Right atrium auricular region (tissue), 2 donors: ENCODE results near the gene CNNM2. TPM values are rescaled to one million over a fixed set of nuclear protein-coding genes. Genes with fewer than 3 reads are reported as not detected.
"Not testable (repeated sequence)": the region's sequence is repeated elsewhere in the genome, so short reads cannot be mapped to it uniquely, and the experiment has no call there.

ENCODE experiments used
- DNase-seq: peaks from one replicate; pipeline ENCODE4 v3.0.0-alpha.2; 2019; ENCODE audit warnings: low spot score
- H3K27ac ChIP-seq, 2 donors: fragments of 200-600 bp; sonication (generic); 1 replicate in 1 of 2; 2 replicates in 1 of 2; pipeline ENCODE4 v1.5.1; 2016 to 2019
- H3K27me3 ChIP-seq, 2 donors: fragments of 200-600 bp; sonication (generic); one replicate each; pipeline versions ENCODE4 v1.5.1 to v1.6.0; 2017 to 2019
- H3K36me3 ChIP-seq: fragments of 200-600 bp; sonication (generic); one replicate; pipeline ENCODE4 v1.5.1; 2016
- H3K4me1 ChIP-seq, 2 donors: fragments of 200-600 bp; sonication (generic); one replicate each; pipeline versions ENCODE4 v1.5.1 to v1.6.0; 2017 to 2019
- H3K4me3 ChIP-seq, 2 donors: fragments of 200-600 bp; sonication (generic); 1 replicate in 1 of 2; 2 replicates in 1 of 2; pipeline ENCODE4 v1.5.1; 2017 to 2019; ENCODE audit warnings: mild to moderate bottlenecking in 1 of 2, moderate library complexity in 1 of 2
- H3K9me3 ChIP-seq, 2 donors: fragments of 200-600 bp; sonication (generic); one replicate each; pipeline ENCODE4 v1.5.1; 2019
- CTCF ChIP-seq, 2 donors: fragments of 200-600 bp; sonication (generic); IDR thresholded peaks; one replicate each; pipeline ENCODE4 v1.5.1; 2019; ENCODE audit warnings: antibody characterized with exemption in 2 of 2
- total RNA-seq, 2 donors: library from RNA; depleted of rRNA; stranded (reverse); fragments of >200 nt; gene quantifications; one replicate each; pipeline ENCODE4 v1.1.0, GENCODE V29; 2016

Gene CNNM2
- total RNA-seq, 2 donors from 2014 or later, result 3.3 to 4.1 TPM

- Histone ChIP-seq H3K9me3 (no peaks in the 10 kb centered on the region), H3K36me3 (no peaks in the 10 kb centered on the region), H3K4me3 (no peak overlapping the region), H3K4me1 (no peaks in the 10 kb centered on the region), H3K27me3 (no peaks in the 10 kb centered on the region), H3K27ac (no peak overlapping the region)
- no peak for DNase-seq
- no peak for TF ChIP-seq CTCF (IDR thresholded peaks at IDR 0.05)
Measured at GRCh38 chr10:102996876-102997275, 78.8 kb downstream of the CNNM2 start.

- H3K4me3 ChIP-seq, result no peak overlapping the region
- no peak overlapping the region for H3K27ac ChIP-seq
- H3K4me1 ChIP-seq, result no peaks in the 10 kb centered on the region
- H3K9me3 ChIP-seq, result no peaks in the 10 kb centered on the region
- no peak for TF ChIP-seq CTCF (IDR thresholded peaks at IDR 0.05)
- no peak for DNase-seq
- no peaks in the 10 kb centered on the region for H3K27me3 ChIP-seq
- H3K36me3 ChIP-seq, result no peaks in the 10 kb centered on the region
Measured at GRCh38 chr10:102997998-102998397, 79.9 kb downstream of the CNNM2 start.

- no peak for DNase-seq
- Histone ChIP-seq H3K4me1 (no peaks in the 10 kb centered on the region), H3K27me3 (no peaks in the 10 kb centered on the region), H3K36me3 (no peaks in the 10 kb centered on the region), H3K27ac (no peak overlapping the region), H3K9me3 (no peaks in the 10 kb centered on the region), H3K4me3 (no peak overlapping the region)
- no peak for TF ChIP-seq CTCF (IDR thresholded peaks at IDR 0.05)
Measured at GRCh38 chr10:102998399-102998907, 80.4 kb downstream of the CNNM2 start.

- H3K4me3 ChIP-seq, DNase-seq, H3K36me3 ChIP-seq, H3K4me1 ChIP-seq, H3K27ac ChIP-seq, H3K9me3 ChIP-seq, H3K27me3 ChIP-seq: not testable (repeated sequence)
Measured at GRCh38 chr10:103000050-103000449, 82.0 kb downstream of the CNNM2 start.

GRCh38 chr10:103007017-103007416 lies 88.9 kb downstream of the CNNM2 start:
- H3K4me1 ChIP-seq, result no peaks in the 10 kb centered on the region
- H3K9me3 ChIP-seq, result peaks cover 0 to 10% of the 10 kb centered on the region in 2 donors
- TF ChIP-seq CTCF (IDR thresholded peaks at IDR 0.05), result no peak
- DNase-seq, result no peak
- no peak overlapping the region for H3K4me3 ChIP-seq
- H3K36me3 ChIP-seq, result no peaks in the 10 kb centered on the region
- H3K27ac ChIP-seq, result no peak overlapping the region
- H3K27me3 ChIP-seq, result no peaks in the 10 kb centered on the region

- DNase-seq, result no peak
Measured at GRCh38 chr10:103013416-103013815, 95.3 kb downstream of the CNNM2 start.

More at GRCh38 chr10:103013416-103013815, 95.3 kb downstream of the CNNM2 start:
- H3K27ac ChIP-seq, result no peak overlapping the region
- no peaks in the 10 kb centered on the region for H3K9me3 ChIP-seq
- H3K4me1 ChIP-seq, result no peaks in the 10 kb centered on the region
- no peak for TF ChIP-seq CTCF (IDR thresholded peaks at IDR 0.05)
- no peak overlapping the region for H3K4me3 ChIP-seq
- H3K36me3 ChIP-seq, result no peaks in the 10 kb centered on the region
- H3K27me3 ChIP-seq, result no peaks in the 10 kb centered on the region
